Measurements from ENCODE around the gene CDH23. TPM values are rescaled to one million over a fixed set of nuclear protein-coding genes. Genes with fewer than 3 reads are reported as not detected.

Gene CDH23
- total RNA-seq, 4 donors from 2014 or later = 0.72 to 4.1 (median 2.2) TPM

DNA sequence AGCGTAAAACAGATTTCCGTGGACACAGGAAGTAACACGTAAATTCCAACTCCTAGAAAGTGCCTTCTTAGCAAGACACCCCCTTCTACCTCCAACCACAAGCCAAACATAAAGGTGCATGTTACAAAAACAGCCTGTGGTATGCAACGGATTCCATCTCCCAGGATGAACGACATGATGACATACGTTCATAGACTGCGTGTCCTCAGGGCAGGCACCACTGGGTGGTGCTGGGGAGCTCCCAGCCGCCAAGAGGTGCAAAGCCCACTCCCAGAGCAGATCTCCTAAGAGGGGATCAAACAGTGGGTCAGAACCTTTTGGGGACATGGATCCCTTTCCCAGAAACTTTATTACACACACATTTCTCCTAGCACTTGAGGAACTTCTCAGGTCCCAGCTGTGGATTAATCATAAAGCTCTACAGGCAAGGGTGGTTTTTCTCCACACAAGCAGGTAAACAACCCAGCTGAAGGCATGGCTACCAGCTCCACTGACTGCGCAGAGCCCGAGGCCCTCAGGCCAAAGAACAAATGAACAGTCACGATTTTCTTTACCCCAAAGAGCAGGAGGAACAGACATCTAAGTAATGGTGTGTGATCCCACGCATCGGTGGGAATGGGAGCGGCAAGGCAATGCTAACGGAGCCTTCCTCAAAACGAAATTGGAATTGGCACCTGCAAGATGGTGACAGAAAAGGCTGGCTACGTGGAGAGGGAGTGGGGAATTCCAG is 440.5 kb downstream of the CDH23 start:
- no peak overlapping the region for H3K4me3 ChIP-seq
- no peaks in the 10 kb centered on the region for H3K27me3 ChIP-seq
- TF ChIP-seq, protein P1, sequence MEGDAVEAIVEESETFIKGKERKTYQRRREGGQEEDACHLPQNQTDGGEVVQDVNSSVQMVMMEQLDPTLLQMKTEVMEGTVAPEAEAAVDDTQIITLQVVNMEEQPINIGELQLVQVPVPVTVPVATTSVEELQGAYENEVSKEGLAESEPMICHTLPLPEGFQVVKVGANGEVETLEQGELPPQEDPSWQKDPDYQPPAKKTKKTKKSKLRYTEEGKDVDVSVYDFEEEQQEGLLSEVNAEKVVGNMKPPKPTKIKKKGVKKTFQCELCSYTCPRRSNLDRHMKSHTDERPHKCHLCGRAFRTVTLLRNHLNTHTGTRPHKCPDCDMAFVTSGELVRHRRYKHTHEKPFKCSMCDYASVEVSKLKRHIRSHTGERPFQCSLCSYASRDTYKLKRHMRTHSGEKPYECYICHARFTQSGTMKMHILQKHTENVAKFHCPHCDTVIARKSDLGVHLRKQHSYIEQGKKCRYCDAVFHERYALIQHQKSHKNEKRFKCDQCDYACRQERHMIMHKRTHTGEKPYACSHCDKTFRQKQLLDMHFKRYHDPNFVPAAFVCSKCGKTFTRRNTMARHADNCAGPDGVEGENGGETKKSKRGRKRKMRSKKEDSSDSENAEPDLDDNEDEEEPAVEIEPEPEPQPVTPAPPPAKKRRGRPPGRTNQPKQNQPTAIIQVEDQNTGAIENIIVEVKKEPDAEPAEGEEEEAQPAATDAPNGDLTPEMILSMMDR (IDR thresholded peaks at IDR 0.05) = peak in 1 of 2 donors; percentile 20
- TF ChIP-seq POLR2AphosphoS5 (IDR thresholded peaks at IDR 0.05) (no peak), EP300 (IDR thresholded peaks at IDR 0.05) (no peak), POLR2A (IDR thresholded peaks at IDR 0.05) (no peak)
- H3K36me3 ChIP-seq = peaks cover 13% of the 10 kb centered on the region
- peak overlapping the region; percentile 72 for H3K27ac ChIP-seq
- peaks cover 78% of the 10 kb centered on the region for H3K4me1 ChIP-seq
- DNase-seq (ENCODE audit: low spot score in 2 of 2) = peak in 1 of 2 donors; percentile 44
- 63% methylated on average over 17 of the region's 17 CpGs for WGBS
- H3K9me3 ChIP-seq = no peaks in the 10 kb centered on the region

DNA sequence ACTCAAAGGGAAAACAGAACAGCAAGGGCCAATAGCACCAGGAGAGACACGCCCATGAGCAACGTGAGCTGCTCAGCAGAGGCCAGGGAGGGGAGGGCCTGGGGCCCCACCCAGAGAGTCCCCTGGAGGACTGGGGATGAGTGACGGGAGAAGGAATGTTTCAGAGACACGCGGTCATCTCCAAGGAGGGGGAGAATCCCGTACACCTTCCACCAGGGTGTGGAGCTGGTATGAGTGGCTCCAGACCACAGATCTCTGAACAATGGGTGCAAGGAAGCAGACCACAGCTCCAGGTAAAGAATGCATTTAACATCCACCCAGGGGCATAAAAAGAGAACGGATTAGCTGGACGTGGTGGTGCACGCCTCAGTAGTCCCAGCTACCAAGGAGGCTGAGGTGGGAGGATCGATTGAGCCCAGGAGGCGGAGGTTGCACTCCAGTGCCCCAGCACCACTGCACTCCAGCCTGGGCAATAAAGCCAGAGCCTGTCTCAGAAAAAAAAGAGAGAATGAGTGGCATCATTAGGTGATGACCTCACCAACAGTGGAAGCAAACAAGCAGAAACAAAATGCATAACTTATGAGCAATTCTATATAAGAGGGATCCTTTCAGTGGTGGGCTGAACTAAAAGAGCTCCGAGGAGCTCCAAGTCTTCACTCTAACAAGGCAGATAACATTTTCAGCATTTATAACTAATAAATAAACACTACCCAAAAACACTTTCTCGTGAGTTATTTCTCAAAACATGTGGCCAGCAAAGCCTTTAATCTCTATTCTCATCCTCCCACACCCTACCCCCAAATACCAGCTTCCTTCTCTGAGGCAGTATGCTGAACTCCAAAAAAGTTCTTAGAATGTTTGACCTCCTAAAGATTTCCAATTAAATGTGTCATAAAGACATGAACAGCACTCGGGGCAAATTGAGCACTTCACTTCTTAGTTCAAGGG is 441.8 kb downstream of the CDH23 start:
- Histone ChIP-seq H3K4me1 (peaks cover 89% of the 10 kb centered on the region), H3K27ac (peak overlapping the region; percentile 72), H3K36me3 (peaks cover 7% of the 10 kb centered on the region), H3K27me3 (no peaks in the 10 kb centered on the region), H3K4me3 (no peak overlapping the region), H3K9me3 (no peaks in the 10 kb centered on the region)
- 53% methylated on average over 14 of the region's 14 CpGs for WGBS
- peak in 1 of 2 donors; percentile 53 for DNase-seq (ENCODE audit: low spot score in 2 of 2)
- TF ChIP-seq, protein P1 (IDR thresholded peaks at IDR 0.05) = no peak
- TF ChIP-seq POLR2A (IDR thresholded peaks at IDR 0.05) (no peak), POLR2AphosphoS5 (IDR thresholded peaks at IDR 0.05) (no peak), EP300 (IDR thresholded peaks at IDR 0.05) (no peak)

DNA sequence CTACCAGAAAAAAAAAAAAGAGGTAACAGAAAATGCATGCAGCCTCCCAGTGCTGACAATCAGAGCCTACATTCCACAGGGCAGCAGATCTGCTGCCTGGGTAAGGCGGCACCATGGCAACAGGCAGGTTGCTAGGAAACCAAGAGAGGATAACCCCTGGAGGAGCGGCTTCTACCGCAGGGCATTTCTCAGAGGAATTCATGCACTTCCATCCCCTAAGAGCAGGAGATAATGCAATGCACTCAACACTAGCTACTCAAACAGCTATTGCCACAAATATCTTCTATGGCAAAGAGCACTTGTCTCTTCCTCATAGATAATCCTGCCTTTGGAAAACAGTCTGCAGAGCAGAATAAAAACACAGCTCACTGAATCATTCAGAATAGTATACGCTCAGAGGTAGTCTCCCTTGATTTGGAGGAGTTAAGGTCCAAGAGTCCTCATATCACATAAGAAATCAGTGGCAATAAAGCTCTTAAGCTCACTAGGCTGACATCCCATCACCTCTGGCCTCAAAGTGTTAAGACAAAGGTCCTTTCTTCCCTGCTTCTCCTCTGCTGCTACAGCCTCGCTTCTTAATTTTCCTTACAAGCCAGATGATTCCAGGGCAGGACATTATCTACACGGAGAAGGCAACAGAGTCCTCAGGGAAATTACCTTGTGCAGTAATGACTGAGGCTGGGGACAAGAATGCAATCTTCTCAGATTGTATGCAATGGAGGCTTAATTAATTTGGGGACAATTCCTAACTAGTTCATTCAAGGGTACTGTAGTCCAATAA is 443.6 kb downstream of the CDH23 start:
- WGBS = 33% methylated on average over 6 of the region's 6 CpGs
- Histone ChIP-seq H3K27me3 (no peaks in the 10 kb centered on the region), H3K9me3 (no peaks in the 10 kb centered on the region), H3K4me3 (no peak overlapping the region), H3K36me3 (no peaks in the 10 kb centered on the region), H3K4me1 (peaks cover 95% of the 10 kb centered on the region), H3K27ac (no peak overlapping the region)
- TF ChIP-seq POLR2A (IDR thresholded peaks at IDR 0.05) = no peak
- no peak for DNase-seq (ENCODE audit: low spot score in 2 of 2)

DNA sequence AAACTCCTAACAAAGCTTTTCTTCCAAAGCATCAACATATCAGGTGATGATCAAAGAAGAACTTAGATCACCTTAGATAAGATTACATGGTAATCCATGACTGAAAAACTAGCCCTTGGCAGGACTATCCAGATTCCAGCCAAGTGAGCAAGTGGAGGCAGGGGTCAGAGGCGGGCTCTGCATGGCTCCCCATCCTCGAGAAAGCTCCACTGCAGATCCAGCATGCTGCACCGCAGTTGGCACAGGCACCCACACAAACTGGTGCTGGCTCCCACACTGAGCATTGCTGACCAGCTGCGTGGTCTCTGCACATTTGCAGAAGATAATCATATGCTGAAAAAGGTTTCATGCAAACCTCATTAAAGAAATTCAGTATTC is 444.2 kb downstream of the CDH23 start:
- no peak overlapping the region for H3K27ac ChIP-seq

DNA sequence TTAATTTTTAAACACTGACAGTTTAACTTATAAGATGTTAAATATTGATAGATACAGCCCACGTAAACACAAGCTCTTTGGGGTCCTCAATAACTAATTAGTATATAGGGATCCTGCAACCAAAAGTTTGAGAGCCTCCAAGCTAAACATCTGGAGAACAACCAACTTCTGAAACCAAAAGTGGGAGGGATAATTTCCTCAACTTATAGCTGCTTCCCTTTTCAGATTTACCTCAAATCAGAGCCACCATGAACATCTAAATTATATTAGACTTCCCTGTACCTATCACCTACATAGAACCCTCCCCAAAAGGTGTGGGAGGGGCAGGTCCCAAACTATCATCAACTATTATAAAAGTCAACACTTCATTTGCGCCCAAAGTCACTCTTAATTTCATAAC is 445.7 kb downstream of the CDH23 start:
- H3K4me3 ChIP-seq = no peak overlapping the region
- peaks cover 89% of the 10 kb centered on the region for H3K4me1 ChIP-seq
- no peaks in the 10 kb centered on the region for H3K36me3 ChIP-seq
- no peak for DNase-seq (ENCODE audit: low spot score in 2 of 2)
- H3K27ac ChIP-seq = no peak overlapping the region
- no peaks in the 10 kb centered on the region for H3K9me3 ChIP-seq
- WGBS = 61% methylated on average over 2 of the region's 2 CpGs
- H3K27me3 ChIP-seq = no peaks in the 10 kb centered on the region
- no peak for TF ChIP-seq POLR2A (IDR thresholded peaks at IDR 0.05)
- TF ChIP-seq, protein P1 (IDR thresholded peaks at IDR 0.05) = no peak
- TF ChIP-seq EP300 (IDR thresholded peaks at IDR 0.05) = no peak
- no peak for TF ChIP-seq POLR2AphosphoS5 (IDR thresholded peaks at IDR 0.05)

More for the DNA sequence above, 444.2 kb downstream of the CDH23 start:
- WGBS = 78% methylated on average over 4 of the region's 4 CpGs
- peak in 1 of 2 donors; percentile 63 for DNase-seq (ENCODE audit: low spot score in 2 of 2)
- no peak for TF ChIP-seq POLR2AphosphoS5 (IDR thresholded peaks at IDR 0.05)
- TF ChIP-seq POLR2A (IDR thresholded peaks at IDR 0.05) = no peak
- no peak for TF ChIP-seq EP300 (IDR thresholded peaks at IDR 0.05)
- TF ChIP-seq, protein P1 (IDR thresholded peaks at IDR 0.05) = no peak
- no peaks in the 10 kb centered on the region for H3K36me3 ChIP-seq
- H3K9me3 ChIP-seq = no peaks in the 10 kb centered on the region
- no peaks in the 10 kb centered on the region for H3K27me3 ChIP-seq
- H3K4me1 ChIP-seq = peaks cover 95% of the 10 kb centered on the region
- H3K4me3 ChIP-seq = no peak overlapping the region

All from suprapubic skin (tissue), 4 donors.